NCI-H69 (cell line): ENCODE measurements around the gene PRKAG3.
"Not testable (repeated sequence)": the region's sequence is repeated elsewhere in the genome, so short reads cannot be mapped to it uniquely, and the experiment has no call there.

Experiments used
- DNase-seq: peaks from one replicate; lab custom pipeline; 2025; lab: John Stamatoyannopoulos, UW

The PRKAG3 gene

DNA sequence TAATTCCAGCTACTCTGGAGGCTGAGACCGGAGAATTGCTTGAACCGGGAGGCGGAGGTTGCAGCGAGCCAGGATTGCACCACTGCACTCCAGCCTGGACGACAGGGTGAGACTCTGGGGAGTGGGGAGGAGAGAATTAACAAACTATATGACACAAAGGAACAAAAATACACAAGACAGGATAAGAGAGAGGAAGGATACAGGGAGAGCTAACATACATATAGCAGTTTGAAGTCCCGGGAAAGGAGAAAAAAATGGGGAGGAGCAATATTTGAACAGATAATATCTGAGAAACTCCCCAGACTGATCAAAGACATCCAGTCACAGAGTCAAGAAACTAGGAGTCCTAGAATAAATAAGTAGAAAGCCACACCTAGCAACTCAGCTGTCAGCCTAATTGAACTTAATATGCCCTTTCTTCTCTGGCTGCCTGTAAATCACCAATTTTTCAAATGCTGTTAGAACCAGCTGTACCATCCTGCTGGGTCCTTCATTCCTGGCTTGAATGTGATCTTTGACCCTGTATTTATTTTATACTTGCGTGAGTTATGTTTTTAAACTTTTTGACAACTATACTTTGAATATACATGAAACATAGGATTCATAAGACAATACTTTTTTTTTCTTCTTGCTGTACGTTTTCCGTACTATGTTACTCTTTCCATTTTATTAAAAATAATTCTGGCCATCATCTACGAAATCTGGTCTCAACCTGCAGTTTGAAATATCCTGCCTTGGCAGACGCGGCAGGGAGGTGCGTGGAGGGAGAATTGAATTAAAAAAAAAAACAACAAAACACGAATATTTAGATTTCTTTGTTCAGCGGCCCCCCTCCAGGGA lies 50.5 kb downstream of the PRKAG3 start:
- DNase-seq = peak; percentile 83

DNA sequence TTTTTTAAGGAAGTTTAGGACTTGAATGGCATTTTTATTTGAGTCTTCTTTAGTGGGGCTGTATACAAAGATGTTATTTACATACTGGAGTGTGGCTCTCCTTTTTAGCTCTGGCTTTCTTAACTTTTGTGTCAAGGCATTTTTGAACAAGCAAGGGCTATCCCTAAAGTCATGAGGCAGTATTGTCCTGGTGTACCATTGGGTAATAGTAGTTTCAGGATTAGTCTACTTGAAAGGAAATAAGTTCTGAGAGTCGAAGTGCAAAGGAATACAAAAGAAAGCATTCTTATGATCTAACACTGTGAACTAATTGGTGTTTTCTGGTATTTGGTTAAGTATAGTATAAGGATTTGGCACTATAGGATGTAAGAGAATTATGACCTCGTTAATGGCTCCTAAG lies 51.6 kb downstream of the PRKAG3 start:
- DNase-seq = peak; percentile 3

DNA sequence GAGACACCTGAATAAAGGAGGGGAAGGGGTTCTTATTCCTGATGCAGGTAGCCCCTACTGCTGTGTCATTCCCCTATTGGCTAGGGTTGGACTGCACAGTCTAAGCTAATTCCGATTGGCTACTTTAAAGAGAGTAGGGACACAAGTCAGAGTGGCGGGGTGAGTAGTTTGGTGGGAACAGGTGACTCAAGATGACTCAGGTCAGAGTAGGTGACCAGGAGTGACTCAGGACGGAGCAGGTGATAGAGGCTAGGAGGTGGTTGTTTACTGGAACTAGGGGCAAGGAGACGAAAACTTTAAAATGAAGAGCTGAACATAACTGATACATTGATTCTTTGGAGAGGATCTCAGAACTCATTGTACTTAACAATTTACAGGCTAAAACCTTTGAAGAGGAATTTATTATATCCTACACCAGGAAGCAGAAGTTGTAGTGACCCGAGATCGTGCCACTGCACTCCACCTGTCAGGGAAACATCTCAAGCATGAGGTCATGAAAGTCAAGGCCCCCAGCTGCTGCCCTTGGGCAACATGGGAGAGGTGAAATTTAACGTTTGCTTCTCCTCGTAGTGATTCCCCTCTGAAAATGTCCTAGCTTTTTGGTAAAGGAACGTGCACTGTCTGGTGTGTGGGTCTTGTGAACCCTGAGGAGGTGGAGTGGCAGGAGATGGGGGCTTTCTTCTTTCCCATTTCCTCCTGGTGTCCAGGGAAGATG lies 54.2 kb downstream of the PRKAG3 start:
- no peak for DNase-seq

DNA sequence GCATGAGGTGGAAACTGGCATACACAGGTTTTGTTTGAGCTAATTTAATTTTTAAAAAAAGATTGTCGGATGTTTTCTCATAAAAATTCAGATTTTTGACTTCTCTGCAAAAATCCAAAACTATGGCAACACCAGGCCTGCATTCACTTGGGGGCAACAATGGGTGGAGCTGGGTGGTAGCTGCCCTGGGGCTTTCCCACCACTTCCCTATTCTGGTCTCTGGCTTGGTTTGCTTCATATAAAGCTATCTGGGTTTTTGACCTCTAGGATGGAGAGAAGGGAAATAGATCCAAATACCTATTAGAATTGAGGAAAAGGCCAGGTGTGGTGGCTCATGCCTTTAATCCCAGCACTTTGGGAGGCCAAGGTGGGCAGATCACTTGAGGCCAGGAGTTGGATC lies 55.1 kb downstream of the PRKAG3 start:
- DNase-seq = no peak

DNA sequence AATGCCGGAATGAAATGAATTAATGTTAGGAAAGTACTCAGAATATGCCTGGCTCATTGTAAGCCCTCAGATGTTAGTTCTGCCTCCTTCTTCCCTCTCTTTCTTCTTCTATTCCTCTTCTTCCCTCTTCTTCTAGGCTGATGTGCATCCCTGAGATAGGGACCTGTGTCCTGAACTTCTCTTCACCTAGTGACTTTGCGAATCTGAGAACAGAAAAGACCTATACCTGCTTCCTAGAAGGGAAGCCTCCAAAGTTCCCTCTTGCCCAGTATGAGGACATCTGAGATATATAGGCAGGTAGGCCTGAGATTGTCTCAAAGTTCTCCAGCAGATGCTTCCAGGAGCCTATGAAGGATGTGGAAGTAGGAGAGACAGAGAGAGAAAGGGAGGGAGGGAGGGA lies 57.7 kb downstream of the PRKAG3 start:
- DNase-seq = no peak

DNA sequence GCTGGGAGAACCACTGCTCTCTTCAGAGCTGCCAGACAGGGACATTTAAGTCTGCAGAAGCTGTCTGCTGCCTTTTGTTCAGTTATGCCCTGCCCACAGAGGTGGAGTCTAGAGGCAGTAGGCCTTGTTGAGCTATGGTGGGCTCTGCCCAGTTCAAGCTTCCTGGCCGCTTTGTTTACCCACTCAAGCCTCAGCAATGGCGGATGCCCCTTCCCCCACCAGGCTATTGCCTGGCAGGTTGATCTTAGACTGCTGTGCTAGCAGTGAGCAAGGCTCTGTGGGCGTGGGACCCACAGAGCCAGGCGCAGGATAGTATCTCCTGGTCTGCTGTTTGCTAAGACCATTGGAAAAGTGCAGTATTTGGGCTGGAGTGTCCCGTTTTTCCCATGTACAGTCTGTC lies 58.8 kb downstream of the PRKAG3 start:
- DNase-seq = not testable (repeated sequence)
